GM12878 (cell line): Measurements from ENCODE around the gene ESPNL. TPM values are rescaled to one million over a fixed set of nuclear protein-coding genes. Genes with fewer than 3 reads are reported as not detected.

ENCODE experiments used
- ATAC-seq: fragments of 200-7000 bp; cut with Tn5 transposase; 3 replicates; pipeline ENCODE4 v1.9.1; 2020; ENCODE audit warnings: mild to moderate bottlenecking, moderate library complexity
- BruUV-seq: library from RNA; stranded (reverse); fragments of 400-500 nt; replicated peaks from 2 replicates; lab custom pipeline; 2021; lab: Mats Ljungman, UMichigan
- CTCF ChIA-PET: fragments of 300-600 bp; sonication (Branson Sonifier 250); formaldehyde crosslinking; extraction: SDS; loops from one replicate; lab custom pipeline; 2021; ENCODE audit warnings: inconsistent platforms; lab: Yijun Ruan, JAX
- POLR2A ChIA-PET: fragments of 350-600 bp; formaldehyde crosslinking; extraction: SDS; loops from one replicate; lab custom pipeline; 2021; ENCODE audit warnings: inconsistent platforms; lab: Charles Lee
- RAD21 ChIA-PET: fragments of 300-600 bp; sonication (Branson Sonifier 250); formaldehyde crosslinking; loops from one replicate; lab custom pipeline; 2023; ENCODE audit warnings: antibody characterized with exemption; ENCODE audit not compliant: unreplicated experiment; lab: Charles Lee
- SMC1A ChIA-PET: fragments of 300-600 bp; sonication (Branson Sonifier 250); formaldehyde crosslinking; loops from one replicate; lab custom pipeline; 2023; ENCODE audit not compliant: unreplicated experiment, uncharacterized antibody; lab: Charles Lee
- DNase-seq: peaks from one replicate; pipeline ENCODE4 v3.0.0-alpha.2; 2011; ENCODE audit warnings: low read depth, low spot score
- FAIRE-seq: peaks from 3 replicates; lab custom pipeline; 2011; peaks lifted over from hg19 to GRCh38; lab: Jason Lieb, UNC
- H2AFZ ChIP-seq: 2 replicates; pipeline ENCODE4 v1.6.0; 2011; ENCODE audit warnings: low read depth, low read length, control low read depth; ENCODE audit not compliant: control insufficient read depth
- H3K27ac ChIP-seq: 2 replicates; pipeline ENCODE4 v1.5.1; 2011; ENCODE audit warnings: control low read depth; ENCODE audit not compliant: control insufficient read depth, insufficient read depth
- H3K27me3 ChIP-seq, 2 experiments: replicated peaks in 1 of 2; 2 replicates each; pipeline versions ENCODE4 v1.6.0 to v1.6.1; 2011; ENCODE audit warnings: low read length in 1 of 2; ENCODE audit not compliant: control insufficient read depth in 2 of 2, insufficient read depth in 2 of 2
- H3K36me3 ChIP-seq, 2 experiments: 2 replicates each; pipeline ENCODE4 v1.5.1; 2011; ENCODE audit warnings: low read length in 1 of 2; ENCODE audit not compliant: control insufficient read depth in 2 of 2, insufficient read depth in 2 of 2
- H3K4me1 ChIP-seq: 2 replicates; pipeline ENCODE4 v1.6.1; 2011; ENCODE audit warnings: mild to moderate bottlenecking, low read length, moderate library complexity, mixed read lengths; ENCODE audit not compliant: control insufficient read depth, insufficient read depth
- H3K4me2 ChIP-seq: 2 replicates; pipeline ENCODE4 v1.6.0; 2011; ENCODE audit warnings: control low read depth; ENCODE audit not compliant: control insufficient read depth, insufficient read depth
- H3K4me3 ChIP-seq: fragments of 200-600 bp; sonication (generic); 2 replicates; pipeline ENCODE4 v1.5.1; 2016
- H3K79me2 ChIP-seq: 2 replicates; pipeline ENCODE4 v1.6.0; 2011; ENCODE audit warnings: low read length; ENCODE audit not compliant: control insufficient read depth, insufficient read depth
- H3K9ac ChIP-seq: 2 replicates; pipeline ENCODE4 v1.8.0; 2011; ENCODE audit warnings: low read length, control low read depth, mixed read lengths; ENCODE audit not compliant: control insufficient read depth, insufficient read depth
- H3K9me3 ChIP-seq: replicated peaks from 3 replicates; pipeline ENCODE4 v1.5.1; 2011; ENCODE audit warnings: mild to moderate bottlenecking, low read length; ENCODE audit not compliant: control insufficient read depth, insufficient read depth
- H4K20me1 ChIP-seq: 2 replicates; pipeline ENCODE4 v1.6.0; 2011; ENCODE audit not compliant: control insufficient read depth, insufficient read depth
- CHD4 ChIP-seq: fragments of 200-600 bp; sonication (generic); IDR thresholded peaks from 2 replicates; pipeline ENCODE4 v1.6.1; 2016; ENCODE audit warnings: mild to moderate bottlenecking
- CREM ChIP-seq: IDR thresholded peaks from 2 replicates; pipeline ENCODE4 v1.6.1; 2014; ENCODE audit warnings: antibody characterized with exemption, low read depth
- E2F8 ChIP-seq: fragments of 450-650 bp; IDR thresholded peaks from 2 replicates; pipeline ENCODE4 v1.6.1; 2018; ENCODE audit warnings: mild to moderate bottlenecking, low read depth, moderate library complexity; ENCODE audit not compliant: partially characterized antibody
- EED ChIP-seq: sonication (generic); IDR thresholded peaks from 2 replicates; pipeline ENCODE4 v1.6.1; 2016; ENCODE audit warnings: antibody characterized with exemption, low read depth
- IRF5 ChIP-seq: fragments of 450-650 bp; IDR thresholded peaks from 2 replicates; pipeline ENCODE4 v1.6.1; 2017; ENCODE audit warnings: borderline replicate concordance
- KLF5 ChIP-seq: fragments of 450-650 bp; IDR thresholded peaks from 2 replicates; pipeline ENCODE4 v1.6.1; 2014; ENCODE audit warnings: mild to moderate bottlenecking; ENCODE audit not compliant: partially characterized antibody
- MYB ChIP-seq: fragments of 150-350 bp; IDR thresholded peaks from 2 replicates; pipeline ENCODE4 v1.6.1; 2014; ENCODE audit warnings: mild to moderate bottlenecking, low read depth, low read length, borderline replicate concordance
- RBBP5 ChIP-seq: fragments of 200-600 bp; sonication (generic); conservative IDR thresholded peaks from 2 replicates; pipeline ENCODE4 v1.6.1; 2016
- TAF1 ChIP-seq: IDR thresholded peaks from 2 replicates; pipeline ENCODE4 v1.6.1; 2011; ENCODE audit warnings: mild to moderate bottlenecking, low read depth, low read length, borderline replicate concordance
- WGBS: methylation state at CpG from one replicate; pipeline ENCODE4 v1.1.6; 2016; ENCODE audit warnings: low lambda C conversion rate; ENCODE audit not compliant: insufficient replicate concordance, insufficient coverage; ENCODE audit errors: missing lambda C conversion rate; 5-methylcytosine and 5-hydroxymethylcytosine counted together
- in situ Hi-C: fragments of 300-500 bp; cut with MboI; formaldehyde crosslinking; loops from 9 replicates; pipeline ENCODE4 v1.14.3; 2018; ENCODE audit warnings: mixed read lengths
- intact Hi-C: fragments of 100-400 bp; cut with micrococcal nuclease; formaldehyde crosslinking; loops from one replicate; pipeline ENCODE4 v1.14.2; 2022; ENCODE audit not compliant: unreplicated experiment
- polyA plus RNA-seq, 11 experiments: library from polyadenylated mRNA; depleted of rRNA in 4 of 11; unstranded in 6 of 11; stranded (reverse) in 5 of 11; fragments of >200 nt; fragmentation: Nextera tagmentation in 4 of 11; fragmentation: Illumina TruSeq in 1 of 11; extraction: Ambion mirVana in 4 of 11; extraction: Trizol in 1 of 11; gene quantifications; 1 replicate in 1 of 11; 2 replicates in 10 of 11; pipeline versions ENCODE4 v1.2.1 to v1.2.3, GENCODE V29; 2011 to 2016; ENCODE audit warnings: inconsistent platforms in 2 of 11, missing spikeins in 2 of 11, low read depth in 1 of 11
- total RNA-seq, 4 experiments: library from RNA; depleted of rRNA in 3 of 4; stranded (reverse); fragments of >200 nt in 3 of 4; fragmentation: Illumina TruSeq in 1 of 4; extraction: Trizol in 1 of 4; gene quantifications; 2 replicates each; pipeline versions ENCODE4 v1.2.1 to v1.2.3, GENCODE V29; 2013 to 2021

ESPNL gene
- total and polyA plus RNA-seq, 10 of the 15 experiments (the other 5 are each of a cell fraction or from before 2014, with no cell fraction given) = 0.05 to 0.94 (median 0.36) TPM; not detected in 3

GRCh38 chr2:238172439-238172838 is 72.3 kb downstream of the ESPNL start:
- FAIRE-seq = no peak

More at GRCh38 chr2:238172439-238172838, 72.3 kb downstream of the ESPNL start:
- Histone ChIP-seq H3K4me1 (no peaks in the 10 kb centered on the region), H4K20me1 (no peaks in the 10 kb centered on the region; the same call in 1 of the 2 replicates), H3K27ac (no peak overlapping the region), H3K4me3 (no peak overlapping the region), H3K9me3 (no peaks in the 10 kb centered on the region), H3K27me3 (no peaks in the 10 kb centered on the region), H2AFZ (no peak overlapping the region), H3K79me2 (no peaks in the 10 kb centered on the region), H3K36me3 (peaks cover 10 to 30% of the 10 kb centered on the region in 2 experiments), H3K9ac (no peak overlapping the region), H3K4me2 (no peak overlapping the region)
- ChIA-PET CTCF (interaction anchor here (0.7 kb wide), 1 partner anchor 88 kb away, joined by 3 read pairs; no protein-coding TSS in a partner anchor), SMC1A (no interaction called here), POLR2A (no interaction called here), RAD21 (no interaction called here)
- no peak for ATAC-seq
- TF ChIP-seq EED (no peak), TAF1 (no peak), E2F8 (no peak), KLF5 (no peak), MYB (no peak), RBBP5 (no peak), IRF5 (no peak), CHD4 (no peak), CREM (no peak)
- 96% methylated on average over 14 of the region's 14 CpGs for WGBS
- BruUV-seq = no TSS peak
- intact Hi-C loops = no loop called here
- no peak for DNase-seq
- in situ Hi-C loops = no loop called here
